Measurements from ENCODE around the gene GLIS1.
A peak's percentile ranks its signal among the peaks of the same experiment; 100 is the strongest.

The GLIS1 gene

GRCh38 chr1:53697721-53698383 lies 41.1 kb downstream of the GLIS1 start:
- Histone ChIP-seq H3K4me3 (no peak overlapping the region), H3K27ac (no peak overlapping the region), H3K9ac (ENCODE audit: insufficient read length) (no peak overlapping the region), H3K9me3 (ENCODE audit: low read depth, low read length) (no peaks in the 10 kb centered on the region), H3K36me3 (ENCODE audit: insufficient read depth, low read length) (no peaks in the 10 kb centered on the region)
- no peak for TF ChIP-seq FOXP2 (optimal IDR thresholded peaks at IDR 0.05; ENCODE audit: control extremely low read depth, extremely low read length, insufficient read depth)
- TF ChIP-seq EZH2 (IDR thresholded peaks at IDR 0.05) = no peak
- no peak for TF ChIP-seq POLR2AphosphoS5 (IDR thresholded peaks at IDR 0.05; ENCODE audit: borderline replicate concordance, low read depth, low read length)
- DNase-seq (ENCODE audit: low read depth, low spot score) = no peak

GRCh38 chr1:53696990-53697389 lies 42.0 kb downstream of the GLIS1 start:
- Histone ChIP-seq H3K36me3 (ENCODE audit: insufficient read depth, low read length) (no peaks in the 10 kb centered on the region), H3K9me3 (ENCODE audit: low read depth, low read length) (no peaks in the 10 kb centered on the region), H3K9ac (ENCODE audit: insufficient read length) (no peak overlapping the region), H3K27ac (no peak overlapping the region), H3K4me3 (no peak overlapping the region)
- no peak for TF ChIP-seq FOXP2 (optimal IDR thresholded peaks at IDR 0.05; ENCODE audit: control extremely low read depth, extremely low read length, insufficient read depth)
- no peak for TF ChIP-seq EZH2 (IDR thresholded peaks at IDR 0.05)
- no peak for TF ChIP-seq POLR2AphosphoS5 (IDR thresholded peaks at IDR 0.05; ENCODE audit: borderline replicate concordance, low read depth, low read length)
- DNase-seq (ENCODE audit: low read depth, low spot score) = no peak

GRCh38 chr1:53696571-53696970 lies 42.4 kb downstream of the GLIS1 start:
- no peak for DNase-seq (ENCODE audit: low read depth, low spot score)
- H3K9me3 ChIP-seq (ENCODE audit: low read depth, low read length) = no peaks in the 10 kb centered on the region
- H3K36me3 ChIP-seq (ENCODE audit: insufficient read depth, low read length) = no peaks in the 10 kb centered on the region
- no peak overlapping the region for H3K27ac ChIP-seq
- no peak for TF ChIP-seq POLR2AphosphoS5 (IDR thresholded peaks at IDR 0.05; ENCODE audit: borderline replicate concordance, low read depth, low read length)
- no peak for TF ChIP-seq FOXP2 (optimal IDR thresholded peaks at IDR 0.05; ENCODE audit: control extremely low read depth, extremely low read length, insufficient read depth)
- no peak for TF ChIP-seq EZH2 (IDR thresholded peaks at IDR 0.05)
- H3K9ac ChIP-seq (ENCODE audit: insufficient read length) = no peak overlapping the region
- no peak overlapping the region for H3K4me3 ChIP-seq

- H3K36me3 ChIP-seq (ENCODE audit: insufficient read depth, low read length) = no peaks in the 10 kb centered on the region
- peak; percentile 32 for DNase-seq (ENCODE audit: low read depth, low spot score)
- TF ChIP-seq FOXP2 (optimal IDR thresholded peaks at IDR 0.05; ENCODE audit: control extremely low read depth, extremely low read length, insufficient read depth) = no peak
- no peak for TF ChIP-seq EZH2 (IDR thresholded peaks at IDR 0.05)
- TF ChIP-seq POLR2AphosphoS5 (IDR thresholded peaks at IDR 0.05; ENCODE audit: borderline replicate concordance, low read depth, low read length) = no peak
- H3K4me3 ChIP-seq = no peak overlapping the region
- H3K27ac ChIP-seq = no peak overlapping the region
- H3K9me3 ChIP-seq (ENCODE audit: low read depth, low read length) = no peaks in the 10 kb centered on the region
- H3K9ac ChIP-seq (ENCODE audit: insufficient read length) = no peak overlapping the region
Measured at GRCh38 chr1:53696051-53696450, 42.9 kb downstream of the GLIS1 start.

- H3K9ac ChIP-seq (ENCODE audit: insufficient read length) = no peak overlapping the region
- H3K36me3 ChIP-seq (ENCODE audit: insufficient read depth, low read length) = no peaks in the 10 kb centered on the region
- no peak for DNase-seq (ENCODE audit: low read depth, low spot score)
- no peaks in the 10 kb centered on the region for H3K9me3 ChIP-seq (ENCODE audit: low read depth, low read length)
- no peak overlapping the region for H3K4me3 ChIP-seq
- TF ChIP-seq FOXP2 (optimal IDR thresholded peaks at IDR 0.05; ENCODE audit: control extremely low read depth, extremely low read length, insufficient read depth) (no peak), POLR2AphosphoS5 (IDR thresholded peaks at IDR 0.05; ENCODE audit: borderline replicate concordance, low read depth, low read length) (no peak), EZH2 (IDR thresholded peaks at IDR 0.05) (no peak)
- no peak overlapping the region for H3K27ac ChIP-seq
Measured at GRCh38 chr1:53695116-53695515, 43.8 kb downstream of the GLIS1 start.

GRCh38 chr1:53694718-53695091 lies 44.3 kb downstream of the GLIS1 start:
- no peak for DNase-seq (ENCODE audit: low read depth, low spot score)
- H3K27ac ChIP-seq = no peak overlapping the region
- no peaks in the 10 kb centered on the region for H3K36me3 ChIP-seq (ENCODE audit: insufficient read depth, low read length)
- no peak overlapping the region for H3K4me3 ChIP-seq
- TF ChIP-seq EZH2 (IDR thresholded peaks at IDR 0.05) (no peak), FOXP2 (optimal IDR thresholded peaks at IDR 0.05; ENCODE audit: control extremely low read depth, extremely low read length, insufficient read depth) (no peak)
- no peak overlapping the region for H3K9ac ChIP-seq (ENCODE audit: insufficient read length)
- no peaks in the 10 kb centered on the region for H3K9me3 ChIP-seq (ENCODE audit: low read depth, low read length)

GRCh38 chr1:53693773-53694717 lies 44.9 kb downstream of the GLIS1 start:
- no peak for DNase-seq (ENCODE audit: low read depth, low spot score)
- Histone ChIP-seq H3K9ac (ENCODE audit: insufficient read length) (no peak overlapping the region), H3K36me3 (ENCODE audit: insufficient read depth, low read length) (no peaks in the 10 kb centered on the region), H3K4me3 (no peak overlapping the region), H3K27ac (no peak overlapping the region), H3K9me3 (ENCODE audit: low read depth, low read length) (no peaks in the 10 kb centered on the region)
- TF ChIP-seq EZH2 (IDR thresholded peaks at IDR 0.05) (no peak), POLR2AphosphoS5 (IDR thresholded peaks at IDR 0.05; ENCODE audit: borderline replicate concordance, low read depth, low read length) (no peak), FOXP2 (optimal IDR thresholded peaks at IDR 0.05; ENCODE audit: control extremely low read depth, extremely low read length, insufficient read depth) (no peak)

GRCh38 chr1:53693339-53693738 lies 45.6 kb downstream of the GLIS1 start:
- Histone ChIP-seq H3K9me3 (ENCODE audit: low read depth, low read length) (no peaks in the 10 kb centered on the region), H3K9ac (ENCODE audit: insufficient read length) (no peak overlapping the region), H3K27ac (no peak overlapping the region), H3K36me3 (ENCODE audit: insufficient read depth, low read length) (no peaks in the 10 kb centered on the region), H3K4me3 (no peak overlapping the region)
- no peak for DNase-seq (ENCODE audit: low read depth, low spot score)
- no peak for TF ChIP-seq POLR2AphosphoS5 (IDR thresholded peaks at IDR 0.05; ENCODE audit: borderline replicate concordance, low read depth, low read length)
- no peak for TF ChIP-seq EZH2 (IDR thresholded peaks at IDR 0.05)
- TF ChIP-seq FOXP2 (optimal IDR thresholded peaks at IDR 0.05; ENCODE audit: control extremely low read depth, extremely low read length, insufficient read depth) = no peak

All from SK-N-MC (cell line).